DOHH2 (cell line): ENCODE results near the gene TTC23.

Experiments
- H3F3A ChIP-seq: fragments of 200-600 bp; sonication (generic), shearing (Covaris generic); 2 replicates; pipeline ENCODE4 v1.6.0; 2016; ENCODE audit warnings: antibody characterized with exemption, mild to moderate bottlenecking; ENCODE audit not compliant: control insufficient read depth, insufficient read depth
- H3K27ac ChIP-seq: fragments of 200-600 bp; sonication (generic); 2 replicates; pipeline ENCODE4 v1.5.1; 2014; ENCODE audit warnings: low read depth, mild to moderate bottlenecking, low read length, moderate library complexity
- H3K27me3 ChIP-seq: fragments of 200-600 bp; sonication (generic); 2 replicates; pipeline ENCODE4 v1.6.1; 2014; ENCODE audit warnings: mild to moderate bottlenecking, low read length, mixed read lengths; ENCODE audit not compliant: control insufficient read depth
- H3K36me3 ChIP-seq: fragments of 200-600 bp; sonication (generic); 2 replicates; pipeline ENCODE4 v1.6.1; 2014; ENCODE audit warnings: mild to moderate bottlenecking, low read length, moderate library complexity, mixed read lengths; ENCODE audit not compliant: control insufficient read depth
- H3K4me1 ChIP-seq: fragments of 200-600 bp; sonication (generic); 2 replicates; pipeline ENCODE4 v1.6.1; 2014; ENCODE audit warnings: mild to moderate bottlenecking, low read length, mixed read lengths; ENCODE audit not compliant: control insufficient read depth
- H3K4me2 ChIP-seq: fragments of 200-600 bp; sonication (generic); 2 replicates; pipeline ENCODE4 v1.6.0; 2014; ENCODE audit warnings: mild to moderate bottlenecking, low read length, moderate library complexity
- H3K4me3 ChIP-seq: fragments of 200-600 bp; sonication (generic); 2 replicates; pipeline ENCODE4 v1.5.1; 2014; ENCODE audit warnings: mild to moderate bottlenecking, low read length, mixed read lengths
- H3K79me2 ChIP-seq: fragments of 200-600 bp; sonication (generic); 2 replicates; pipeline ENCODE4 v1.6.1; 2014; ENCODE audit warnings: mild to moderate bottlenecking, low read length, mixed read lengths; ENCODE audit not compliant: control insufficient read depth
- H3K9me2 ChIP-seq: fragments of 200-600 bp; sonication (generic); replicated peaks from 2 replicates; pipeline ENCODE4 v1.6.1; 2014; ENCODE audit warnings: mild to moderate bottlenecking, low read length, mixed read lengths; ENCODE audit not compliant: control insufficient read depth
- H3K9me3 ChIP-seq: fragments of 200-600 bp; sonication (generic); 2 replicates; pipeline ENCODE4 v1.6.1; 2014; ENCODE audit warnings: antibody characterized with exemption, low read length, mixed read lengths; ENCODE audit not compliant: control insufficient read depth, insufficient read depth
- H4K20me1 ChIP-seq: fragments of 200-600 bp; sonication (generic); 2 replicates; pipeline ENCODE4 v1.6.0; 2014; ENCODE audit warnings: low read depth, mild to moderate bottlenecking, antibody characterized with exemption, low read length, moderate library complexity; ENCODE audit not compliant: control insufficient read depth, insufficient read depth
- CTCF ChIP-seq: fragments of 200-600 bp; sonication (generic); IDR thresholded peaks from one replicate; pipeline ENCODE4 v1.5.1; 2014; ENCODE audit warnings: antibody characterized with exemption, mild to moderate bottlenecking, low read depth, low read length; ENCODE audit not compliant: poor library complexity, severe bottlenecking
- EZH2phosphoT487 ChIP-seq: fragments of 200-600 bp; sonication (generic); IDR thresholded peaks from 2 replicates; pipeline ENCODE4 v1.6.1; 2017; ENCODE audit warnings: borderline replicate concordance, mild to moderate bottlenecking, antibody characterized with exemption, low read length, moderate library complexity, mixed read lengths

TTC23 gene

DNA sequence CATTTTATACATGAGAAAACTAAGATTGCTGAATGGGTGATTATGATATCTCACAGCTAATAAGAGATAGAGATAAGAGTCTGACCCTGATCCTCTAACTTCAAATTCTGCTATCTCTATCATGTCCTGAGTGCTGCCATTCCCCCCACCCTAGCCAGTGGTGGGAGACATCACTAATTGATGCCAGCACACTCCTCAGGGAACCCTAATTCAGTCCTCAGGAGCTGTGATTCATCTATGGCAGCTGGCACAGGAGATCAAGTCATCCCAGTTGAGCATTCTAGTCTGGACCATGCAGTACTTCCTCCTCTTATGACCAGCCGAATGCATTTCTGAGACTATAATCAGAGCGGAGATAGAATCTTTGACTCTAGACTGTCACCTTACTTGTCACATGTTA is 72.6 kb downstream of the TTC23 start:
- Histone ChIP-seq H3K4me1 (no peaks in the 10 kb centered on the region), H3K36me3 (no peaks in the 10 kb centered on the region), H3F3A (no peaks in the 10 kb centered on the region), H3K27ac (no peak overlapping the region), H3K9me2 (no peaks in the 10 kb centered on the region), H4K20me1 (no peaks in the 10 kb centered on the region), H3K79me2 (no peaks in the 10 kb centered on the region), H3K27me3 (no peaks in the 10 kb centered on the region), H3K4me3 (no peak overlapping the region), H3K4me2 (no peak overlapping the region), H3K9me3 (no peaks in the 10 kb centered on the region)
- TF ChIP-seq EZH2phosphoT487 (no peak), CTCF (no peak)

DNA sequence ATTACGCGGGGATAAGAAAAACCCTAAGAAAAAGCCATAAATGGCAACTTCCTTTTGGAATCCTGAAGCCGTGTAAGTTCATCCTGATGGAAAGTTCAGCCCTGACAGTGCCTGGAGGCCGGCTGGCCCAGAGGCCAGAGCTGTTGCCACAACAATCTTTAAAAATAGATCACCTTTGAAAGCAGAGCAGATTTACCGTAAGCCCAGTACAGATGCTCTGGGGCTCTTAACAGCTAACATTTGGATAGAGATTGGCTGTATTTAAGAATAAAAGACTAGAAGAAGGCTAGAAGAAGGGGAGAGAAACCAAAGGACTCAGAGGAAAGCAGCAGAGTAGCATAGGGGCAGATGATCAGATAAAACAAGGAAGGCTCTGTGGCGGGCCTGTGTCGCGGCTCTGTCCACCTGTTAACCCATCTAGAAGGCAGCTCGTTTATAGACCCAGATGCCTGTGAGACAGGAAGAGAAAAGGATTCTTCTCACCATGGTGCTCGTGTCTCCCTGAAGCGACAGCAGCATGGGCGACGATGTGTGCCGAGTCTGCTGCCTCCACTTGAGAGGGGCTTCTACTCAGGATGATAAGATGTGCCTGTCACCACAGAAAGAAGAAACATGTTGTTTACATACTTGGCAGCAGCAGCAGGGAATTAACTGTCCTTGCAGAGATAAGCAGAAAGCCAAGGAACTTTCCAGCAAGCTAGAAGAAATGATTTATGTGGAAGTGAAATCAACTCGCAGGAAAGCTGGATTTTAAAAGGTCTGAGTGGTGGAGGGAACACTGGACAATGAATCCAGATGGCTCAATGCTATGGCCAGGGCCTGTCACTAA is 74.6 kb downstream of the TTC23 start:
- Histone ChIP-seq H4K20me1 (no peaks in the 10 kb centered on the region), H3K36me3 (no peaks in the 10 kb centered on the region), H3K9me3 (no peaks in the 10 kb centered on the region), H3K79me2 (no peaks in the 10 kb centered on the region), H3K27ac (no peak overlapping the region), H3K4me3 (no peak overlapping the region), H3K4me2 (no peak overlapping the region), H3F3A (no peaks in the 10 kb centered on the region), H3K27me3 (no peaks in the 10 kb centered on the region), H3K9me2 (no peaks in the 10 kb centered on the region), H3K4me1 (no peaks in the 10 kb centered on the region)
- no peak for TF ChIP-seq CTCF
- no peak for TF ChIP-seq EZH2phosphoT487

DNA sequence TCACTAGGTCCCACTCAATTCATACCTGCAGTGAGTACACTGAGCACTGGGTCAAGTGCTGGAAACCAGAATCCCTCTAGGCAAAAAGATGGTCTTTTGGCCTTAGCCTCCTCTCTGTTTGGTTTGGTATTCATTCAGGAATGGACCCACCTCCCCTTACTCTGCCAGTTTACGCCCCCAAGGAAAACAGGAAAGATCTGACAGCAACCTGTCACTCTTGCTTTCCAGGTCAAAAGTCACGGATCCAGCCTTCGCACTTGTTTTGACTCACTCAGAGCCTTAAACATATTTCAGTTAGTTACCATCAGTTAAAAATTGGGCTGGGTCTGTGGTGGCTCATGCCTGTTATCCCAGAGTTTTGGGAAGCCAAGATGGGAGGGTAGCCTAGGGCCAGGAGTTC is 76.4 kb downstream of the TTC23 start:
- Histone ChIP-seq H3K27me3 (no peaks in the 10 kb centered on the region), H3K9me2 (no peaks in the 10 kb centered on the region), H3K9me3 (no peaks in the 10 kb centered on the region), H3K4me2 (no peak overlapping the region), H3K4me3 (no peak overlapping the region), H3K79me2 (no peaks in the 10 kb centered on the region), H3K4me1 (peaks cover 7% of the 10 kb centered on the region; the same call in 1 of the 2 replicates), H3F3A (no peaks in the 10 kb centered on the region), H3K36me3 (no peaks in the 10 kb centered on the region), H3K27ac (no peak overlapping the region), H4K20me1 (no peaks in the 10 kb centered on the region)
- no peak for TF ChIP-seq EZH2phosphoT487
- no peak for TF ChIP-seq CTCF
